ENCODE data around the gene FRMD3.

DNA sequence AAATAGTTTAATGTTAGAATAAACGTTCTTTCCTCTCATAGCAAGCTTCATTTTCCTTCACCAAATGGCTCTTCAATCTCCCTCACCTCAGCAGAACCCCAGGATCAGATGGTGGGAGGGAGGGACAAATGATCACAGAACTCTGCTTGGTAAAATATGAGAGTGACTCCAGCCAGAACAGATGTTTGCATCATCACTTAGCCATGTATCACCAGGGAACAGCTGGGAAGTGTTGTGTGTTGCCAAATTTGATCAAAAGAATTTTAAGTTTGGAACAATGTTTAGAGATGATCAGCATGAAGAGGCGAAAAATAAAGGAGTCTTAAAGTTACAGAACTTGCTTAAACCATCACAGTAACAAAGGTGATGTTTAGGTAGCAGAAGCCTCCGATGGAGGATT is 115.7 kb downstream of the FRMD3 start:
- TF ChIP-seq, protein P1, sequence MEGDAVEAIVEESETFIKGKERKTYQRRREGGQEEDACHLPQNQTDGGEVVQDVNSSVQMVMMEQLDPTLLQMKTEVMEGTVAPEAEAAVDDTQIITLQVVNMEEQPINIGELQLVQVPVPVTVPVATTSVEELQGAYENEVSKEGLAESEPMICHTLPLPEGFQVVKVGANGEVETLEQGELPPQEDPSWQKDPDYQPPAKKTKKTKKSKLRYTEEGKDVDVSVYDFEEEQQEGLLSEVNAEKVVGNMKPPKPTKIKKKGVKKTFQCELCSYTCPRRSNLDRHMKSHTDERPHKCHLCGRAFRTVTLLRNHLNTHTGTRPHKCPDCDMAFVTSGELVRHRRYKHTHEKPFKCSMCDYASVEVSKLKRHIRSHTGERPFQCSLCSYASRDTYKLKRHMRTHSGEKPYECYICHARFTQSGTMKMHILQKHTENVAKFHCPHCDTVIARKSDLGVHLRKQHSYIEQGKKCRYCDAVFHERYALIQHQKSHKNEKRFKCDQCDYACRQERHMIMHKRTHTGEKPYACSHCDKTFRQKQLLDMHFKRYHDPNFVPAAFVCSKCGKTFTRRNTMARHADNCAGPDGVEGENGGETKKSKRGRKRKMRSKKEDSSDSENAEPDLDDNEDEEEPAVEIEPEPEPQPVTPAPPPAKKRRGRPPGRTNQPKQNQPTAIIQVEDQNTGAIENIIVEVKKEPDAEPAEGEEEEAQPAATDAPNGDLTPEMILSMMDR (IDR thresholded peaks at IDR 0.05) = no peak
- TF ChIP-seq POLR2A (IDR thresholded peaks at IDR 0.05) = no peak

All from thyroid gland (tissue), 4 donors.